ENCODE results near the gene UBE4B. TPM values are rescaled to one million over a fixed set of nuclear protein-coding genes. Genes with fewer than 3 reads are reported as not detected.

UBE4B gene
- total and polyA plus RNA-seq, 2 experiments from 2014 or later, result 18.7 to 41.1 TPM

- no peaks in the 10 kb centered on the region for H3K27me3 ChIP-seq
- WGBS (ENCODE audit: low lambda C conversion rate, missing lambda C conversion rate), result 95% methylated on average over 8 of the region's 8 CpGs
- H4K20me1 ChIP-seq (ENCODE audit: insufficient read depth, poor library complexity, severe bottlenecking), result no peaks in the 10 kb centered on the region
- no peak for DNase-seq (ENCODE audit: low spot score)
- H3K4me2 ChIP-seq, result no peak overlapping the region
- H3K79me2 ChIP-seq, result no peaks in the 10 kb centered on the region
- H2AFZ ChIP-seq, result no peak overlapping the region
- no peaks in the 10 kb centered on the region for H3K36me3 ChIP-seq (replicated peaks; ENCODE audit: insufficient read depth, low read depth)
- no peaks in the 10 kb centered on the region for H3K4me1 ChIP-seq (ENCODE audit: insufficient read depth)
- no peaks in the 10 kb centered on the region for H3K9me3 ChIP-seq (ENCODE audit: low read depth)
- no peak overlapping the region for H3K27ac ChIP-seq
- no peaks in the 10 kb centered on the region for H3K9me2 ChIP-seq (replicated peaks; ENCODE audit: insufficient read depth)
- no peak overlapping the region for H3K4me3 ChIP-seq
- TF ChIP-seq, protein P1, sequence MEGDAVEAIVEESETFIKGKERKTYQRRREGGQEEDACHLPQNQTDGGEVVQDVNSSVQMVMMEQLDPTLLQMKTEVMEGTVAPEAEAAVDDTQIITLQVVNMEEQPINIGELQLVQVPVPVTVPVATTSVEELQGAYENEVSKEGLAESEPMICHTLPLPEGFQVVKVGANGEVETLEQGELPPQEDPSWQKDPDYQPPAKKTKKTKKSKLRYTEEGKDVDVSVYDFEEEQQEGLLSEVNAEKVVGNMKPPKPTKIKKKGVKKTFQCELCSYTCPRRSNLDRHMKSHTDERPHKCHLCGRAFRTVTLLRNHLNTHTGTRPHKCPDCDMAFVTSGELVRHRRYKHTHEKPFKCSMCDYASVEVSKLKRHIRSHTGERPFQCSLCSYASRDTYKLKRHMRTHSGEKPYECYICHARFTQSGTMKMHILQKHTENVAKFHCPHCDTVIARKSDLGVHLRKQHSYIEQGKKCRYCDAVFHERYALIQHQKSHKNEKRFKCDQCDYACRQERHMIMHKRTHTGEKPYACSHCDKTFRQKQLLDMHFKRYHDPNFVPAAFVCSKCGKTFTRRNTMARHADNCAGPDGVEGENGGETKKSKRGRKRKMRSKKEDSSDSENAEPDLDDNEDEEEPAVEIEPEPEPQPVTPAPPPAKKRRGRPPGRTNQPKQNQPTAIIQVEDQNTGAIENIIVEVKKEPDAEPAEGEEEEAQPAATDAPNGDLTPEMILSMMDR (IDR thresholded peaks at IDR 0.05; ENCODE audit: poor library complexity), result no peak
- no peak for TF ChIP-seq EZH2phosphoT487 (IDR thresholded peaks at IDR 0.05; ENCODE audit: low read depth, severe bottlenecking, unreplicated experiment)
- no peak for TF ChIP-seq EZH2 (IDR thresholded peaks at IDR 0.05; ENCODE audit: borderline replicate concordance)
Observed at GRCh38 chr1:10146391-10146790, 113.6 kb downstream of the UBE4B start.

DNA sequence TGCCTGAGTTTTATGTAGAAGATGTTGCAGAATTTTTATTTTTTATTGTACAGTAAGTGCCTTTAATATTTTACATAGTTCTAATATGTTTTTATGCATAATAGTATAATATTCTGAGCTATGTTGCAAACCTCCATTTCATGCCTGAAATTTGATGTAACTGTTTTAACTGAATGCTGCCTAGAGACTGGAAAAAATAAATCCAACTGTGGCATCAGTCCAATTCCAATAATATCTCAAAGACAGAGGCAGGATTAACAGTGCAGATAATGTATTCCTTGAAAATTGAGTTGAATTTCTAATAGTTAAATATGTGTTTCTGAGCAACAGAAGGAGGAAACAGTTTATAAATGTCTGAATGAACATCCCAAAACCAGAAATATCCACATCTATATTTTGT lies 116.5 kb downstream of the UBE4B start:
- Histone ChIP-seq H3K27ac (no peak overlapping the region), H2AFZ (no peak overlapping the region), H3K9me3 (ENCODE audit: low read depth) (no peaks in the 10 kb centered on the region), H3K4me3 (no peak overlapping the region), H3K79me2 (no peaks in the 10 kb centered on the region), H4K20me1 (ENCODE audit: insufficient read depth, poor library complexity, severe bottlenecking) (no peaks in the 10 kb centered on the region), H3K9me2 (replicated peaks; ENCODE audit: insufficient read depth) (no peaks in the 10 kb centered on the region), H3K36me3 (replicated peaks; ENCODE audit: insufficient read depth, low read depth) (no peaks in the 10 kb centered on the region), H3K4me2 (no peak overlapping the region), H3K27me3 (no peaks in the 10 kb centered on the region), H3K4me1 (ENCODE audit: insufficient read depth) (no peaks in the 10 kb centered on the region)
- TF ChIP-seq EZH2phosphoT487 (IDR thresholded peaks at IDR 0.05; ENCODE audit: low read depth, severe bottlenecking, unreplicated experiment) (no peak), EZH2 (IDR thresholded peaks at IDR 0.05; ENCODE audit: borderline replicate concordance) (no peak)
- TF ChIP-seq, protein P1 (IDR thresholded peaks at IDR 0.05; ENCODE audit: poor library complexity), result no peak
- no peak for DNase-seq (ENCODE audit: low spot score)

DNA sequence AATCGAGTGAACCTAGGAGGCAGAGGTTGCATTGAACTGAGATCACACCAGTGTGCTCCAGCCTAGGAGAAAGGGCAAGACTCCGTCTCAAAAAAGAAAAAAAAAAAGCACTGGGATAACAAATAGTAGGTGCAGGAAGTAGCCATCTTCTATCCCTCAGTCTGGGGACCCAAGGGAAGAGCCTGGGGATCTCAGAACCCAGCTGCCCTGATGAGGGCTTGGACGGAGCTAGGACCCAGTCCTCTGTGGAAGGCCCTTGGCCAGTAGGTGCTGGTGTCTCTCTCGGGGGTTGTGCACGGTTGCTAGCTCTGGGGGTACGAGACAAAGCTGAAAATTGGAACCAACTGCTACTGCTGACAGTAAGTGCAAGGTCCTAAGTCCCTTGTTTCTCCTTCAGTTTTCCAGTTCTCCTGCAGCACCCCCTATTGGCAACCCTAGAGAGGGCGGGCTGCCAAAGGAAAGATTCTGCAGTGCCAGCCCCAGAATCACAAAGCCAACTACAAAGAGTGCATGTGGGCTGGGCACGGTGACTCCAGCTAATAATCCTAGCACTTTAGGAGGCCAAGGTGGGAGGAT lies 120.0 kb downstream of the UBE4B start:
- Histone ChIP-seq H3K27me3 (no peaks in the 10 kb centered on the region), H2AFZ (no peak overlapping the region), H3K4me3 (no peak overlapping the region), H3K9me3 (ENCODE audit: low read depth) (no peaks in the 10 kb centered on the region), H3K79me2 (no peaks in the 10 kb centered on the region), H3K9me2 (replicated peaks; ENCODE audit: insufficient read depth) (no peaks in the 10 kb centered on the region), H3K4me2 (no peak overlapping the region), H3K36me3 (replicated peaks; ENCODE audit: insufficient read depth, low read depth) (no peaks in the 10 kb centered on the region), H3K27ac (no peak overlapping the region), H4K20me1 (ENCODE audit: insufficient read depth, poor library complexity, severe bottlenecking) (no peaks in the 10 kb centered on the region), H3K4me1 (ENCODE audit: insufficient read depth) (no peaks in the 10 kb centered on the region)
- WGBS (ENCODE audit: low lambda C conversion rate, missing lambda C conversion rate), result 95% methylated on average over 8 of the region's 8 CpGs
- peak; percentile 37 for DNase-seq (ENCODE audit: low spot score)
- no peak for TF ChIP-seq EZH2 (IDR thresholded peaks at IDR 0.05; ENCODE audit: borderline replicate concordance)
- TF ChIP-seq EZH2phosphoT487 (IDR thresholded peaks at IDR 0.05; ENCODE audit: low read depth, severe bottlenecking, unreplicated experiment), result no peak
- TF ChIP-seq, protein P1 (IDR thresholded peaks at IDR 0.05; ENCODE audit: poor library complexity), result peak; percentile 46

Data from hepatocyte (in vitro differentiated cells).